GM13977 (cell line): ENCODE data around the gene CCDC71L.

ENCODE experiments used
- DNase-seq: peaks from one replicate; pipeline ENCODE4 v3.0.0; 2012; ENCODE audit warnings: low spot score
- in situ Hi-C: fragments of 300-500 bp; cut with MboI; formaldehyde crosslinking; loops from one replicate; pipeline ENCODE4 v1.12.0; 2022; ENCODE audit warnings: low sequenced_read_pairs, low pct_unique_long_range_greater_than_20kb, mixed read lengths, inconsistent platforms; ENCODE audit not compliant: unreplicated experiment
- TF ChIP-seq, protein P1 (sequence below): IDR thresholded peaks from 2 replicates; pipeline ENCODE4 v1.5.1; 2012; ENCODE audit warnings: mild to moderate bottlenecking, control low read depth; ENCODE audit not compliant: insufficient read depth; ENCODE audit errors: extremely low read depth, missing control alignments

CCDC71L gene

GRCh38 chr7:106644999-106645398 is 16.0 kb downstream of the CCDC71L start:
- no peak for DNase-seq
- TF ChIP-seq, protein P1, sequence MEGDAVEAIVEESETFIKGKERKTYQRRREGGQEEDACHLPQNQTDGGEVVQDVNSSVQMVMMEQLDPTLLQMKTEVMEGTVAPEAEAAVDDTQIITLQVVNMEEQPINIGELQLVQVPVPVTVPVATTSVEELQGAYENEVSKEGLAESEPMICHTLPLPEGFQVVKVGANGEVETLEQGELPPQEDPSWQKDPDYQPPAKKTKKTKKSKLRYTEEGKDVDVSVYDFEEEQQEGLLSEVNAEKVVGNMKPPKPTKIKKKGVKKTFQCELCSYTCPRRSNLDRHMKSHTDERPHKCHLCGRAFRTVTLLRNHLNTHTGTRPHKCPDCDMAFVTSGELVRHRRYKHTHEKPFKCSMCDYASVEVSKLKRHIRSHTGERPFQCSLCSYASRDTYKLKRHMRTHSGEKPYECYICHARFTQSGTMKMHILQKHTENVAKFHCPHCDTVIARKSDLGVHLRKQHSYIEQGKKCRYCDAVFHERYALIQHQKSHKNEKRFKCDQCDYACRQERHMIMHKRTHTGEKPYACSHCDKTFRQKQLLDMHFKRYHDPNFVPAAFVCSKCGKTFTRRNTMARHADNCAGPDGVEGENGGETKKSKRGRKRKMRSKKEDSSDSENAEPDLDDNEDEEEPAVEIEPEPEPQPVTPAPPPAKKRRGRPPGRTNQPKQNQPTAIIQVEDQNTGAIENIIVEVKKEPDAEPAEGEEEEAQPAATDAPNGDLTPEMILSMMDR = no peak
- in situ Hi-C loops = no loop called here

GRCh38 chr7:106643216-106644000 is 17.6 kb downstream of the CCDC71L start:
- TF ChIP-seq, protein P1 = no peak
- in situ Hi-C loops = no loop called here
- no peak for DNase-seq

GRCh38 chr7:106641416-106641815 is 19.5 kb downstream of the CCDC71L start:
- TF ChIP-seq, protein P1 = no peak
- DNase-seq = no peak
- in situ Hi-C loops = no loop called here

DNA sequence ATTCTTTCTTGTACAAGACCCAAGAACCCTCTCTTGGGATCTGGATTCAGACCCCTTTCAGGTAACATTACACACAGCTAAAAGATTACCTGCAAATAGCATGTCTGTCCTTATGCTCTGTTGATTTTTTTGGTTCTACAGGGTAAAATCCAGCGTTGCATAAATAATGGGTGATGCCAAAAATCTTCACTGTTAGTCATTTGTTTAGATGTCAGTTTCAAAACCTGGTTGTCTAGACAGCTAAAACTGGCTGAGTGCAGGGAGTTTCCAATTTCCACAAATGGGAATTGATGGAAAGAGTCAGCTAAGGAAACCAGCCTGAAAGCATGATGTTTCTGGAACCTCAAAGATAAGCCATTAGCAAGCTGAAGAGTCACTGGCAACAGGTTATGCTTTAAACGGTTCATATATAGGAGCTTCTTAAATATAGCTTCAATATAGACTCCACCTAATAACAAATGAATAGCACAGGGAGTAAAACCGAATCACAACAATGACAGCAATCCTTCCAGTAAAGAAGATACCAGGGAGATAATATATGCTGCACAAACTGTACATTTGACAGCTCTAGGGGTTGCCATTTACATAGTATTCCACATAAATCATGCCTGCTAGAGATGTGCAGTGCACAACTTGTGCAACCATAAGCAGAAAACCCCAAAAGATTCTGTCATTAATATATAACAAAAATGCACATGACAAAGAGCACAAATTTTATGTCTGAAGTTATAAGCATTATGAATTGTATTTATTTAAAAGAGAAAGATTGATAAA is 20.4 kb downstream of the CCDC71L start:
- no peak for DNase-seq
- in situ Hi-C loops = no loop called here
- TF ChIP-seq, protein P1 = no peak

GRCh38 chr7:106639476-106640334 is 21.3 kb downstream of the CCDC71L start:
- DNase-seq = no peak
- TF ChIP-seq, protein P1 = no peak
- in situ Hi-C loops = no loop called here

DNA sequence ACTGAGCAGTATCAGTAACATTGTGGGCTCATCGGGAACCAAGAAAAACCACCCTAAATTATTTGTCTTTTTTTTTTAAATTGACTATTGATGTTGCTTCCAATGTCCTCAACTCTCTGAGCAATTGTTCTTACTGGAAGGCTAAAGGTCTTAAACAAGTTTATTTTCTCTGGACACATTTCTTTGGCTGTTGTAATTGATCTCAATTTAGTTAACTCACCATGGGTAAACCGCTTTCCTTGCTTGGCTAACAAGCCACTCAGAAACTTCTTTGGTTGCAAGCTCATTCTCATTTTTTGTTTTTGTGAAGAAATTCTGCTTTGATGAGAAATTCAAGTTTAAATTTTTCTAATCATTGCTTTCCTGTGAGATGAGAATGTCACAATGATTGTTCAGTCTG is 25.5 kb downstream of the CCDC71L start:
- in situ Hi-C loops = no loop called here
- TF ChIP-seq, protein P1 = no peak

More for the DNA sequence above, 25.5 kb downstream of the CCDC71L start:
- no peak for DNase-seq
